ENCODE data around the gene DXO. TPM values are rescaled to one million over a fixed set of nuclear protein-coding genes. Genes with fewer than 3 reads are reported as not detected.

DXO gene
- polyA plus RNA-seq, 1 donor from 2014 or later = 20.0 TPM

DNA sequence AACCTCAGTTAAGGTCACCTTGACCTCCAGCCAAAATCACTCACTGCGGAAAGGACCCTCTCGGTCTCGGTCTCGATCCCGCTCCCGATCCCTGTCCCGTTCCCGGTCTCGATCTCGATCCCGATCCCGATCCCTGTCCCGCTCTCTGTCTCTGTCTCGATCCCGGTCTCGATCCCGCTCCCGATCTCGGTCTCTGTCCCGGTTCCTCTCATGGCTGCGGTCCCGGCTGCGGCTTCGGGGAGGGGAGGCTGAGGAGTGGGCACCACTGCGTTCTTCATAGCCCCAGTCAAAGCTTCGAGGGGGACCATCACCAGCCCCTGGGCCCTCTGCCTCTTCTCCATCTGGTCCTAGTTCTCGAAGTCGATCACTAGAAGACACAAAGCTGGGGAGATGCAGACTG lies 17.4 kb downstream of the DXO start:
- Histone ChIP-seq H4K20me1 (ENCODE audit: insufficient read depth) (no peaks in the 10 kb centered on the region), H3F3A (ENCODE audit: insufficient read depth, low read length, poor library complexity, severe bottlenecking) (no peaks in the 10 kb centered on the region), H2AFZ (ENCODE audit: low read depth, low read length) (no peak overlapping the region), H3K79me2 (replicated peaks; ENCODE audit: insufficient read depth, low read length) (peaks cover 19% of the 10 kb centered on the region), H3K9me2 (ENCODE audit: insufficient read depth, low read length) (no peaks in the 10 kb centered on the region), H3K9me3 (ENCODE audit: low read length) (no peaks in the 10 kb centered on the region), H3K9ac (ENCODE audit: low read length) (no peak overlapping the region), H3K36me3 (ENCODE audit: insufficient read depth, low read length) (no peaks in the 10 kb centered on the region), H3K4me2 (ENCODE audit: low read length) (no peak overlapping the region), H3K4me3 (ENCODE audit: low read length) (no peak overlapping the region), H3K27ac (ENCODE audit: low read length) (no peak overlapping the region), H3K27me3 (ENCODE audit: insufficient read depth, low read depth, low read length) (no peaks in the 10 kb centered on the region)
- TF ChIP-seq RAD21 (conservative IDR thresholded peaks at IDR 0.05) (no peak), EP300 (conservative IDR thresholded peaks at IDR 0.05; ENCODE audit: poor library complexity, severe bottlenecking) (no peak), MXI1 (conservative IDR thresholded peaks at IDR 0.05; ENCODE audit: poor library complexity, severe bottlenecking) (no peak), EZH2 (IDR thresholded peaks at IDR 0.05; ENCODE audit: borderline replicate concordance, insufficient read depth, low read length, poor library complexity, severe bottlenecking) (no peak), SMC3 (conservative IDR thresholded peaks at IDR 0.05; ENCODE audit: poor library complexity) (no peak)

DNA sequence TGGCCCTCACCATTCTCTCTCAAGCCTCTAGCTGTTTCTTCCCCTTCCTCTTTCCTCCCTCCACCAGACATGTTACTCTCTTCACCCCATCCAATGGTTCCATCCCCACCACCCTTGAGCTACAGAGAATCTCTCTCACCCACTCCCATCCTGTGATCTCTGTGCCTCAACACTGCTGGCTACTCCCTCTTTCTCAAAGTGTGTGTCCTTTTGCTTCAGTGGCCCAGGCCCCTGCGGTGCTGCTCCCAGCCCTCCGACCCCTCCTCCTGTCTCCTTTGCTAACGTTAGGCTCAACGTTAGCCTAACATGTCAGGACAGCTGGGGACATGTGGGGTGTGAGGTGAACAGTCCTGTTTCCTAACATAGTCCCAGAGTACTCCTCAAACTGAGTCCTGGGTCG lies 19.0 kb downstream of the DXO start:
- no peak for TF ChIP-seq MXI1 (conservative IDR thresholded peaks at IDR 0.05; ENCODE audit: poor library complexity, severe bottlenecking)
- no peak for TF ChIP-seq TAF1 (IDR thresholded peaks at IDR 0.05; ENCODE audit: low read depth)
- no peak for TF ChIP-seq EP300 (conservative IDR thresholded peaks at IDR 0.05; ENCODE audit: poor library complexity, severe bottlenecking)
- no peak for TF ChIP-seq EZH2 (IDR thresholded peaks at IDR 0.05; ENCODE audit: borderline replicate concordance, insufficient read depth, low read length, poor library complexity, severe bottlenecking)
- TF ChIP-seq POLR2AphosphoS5 (IDR thresholded peaks at IDR 0.05) = no peak
- TF ChIP-seq REST (IDR thresholded peaks at IDR 0.05; ENCODE audit: borderline replicate concordance) = no peak
- TF ChIP-seq, protein P1, sequence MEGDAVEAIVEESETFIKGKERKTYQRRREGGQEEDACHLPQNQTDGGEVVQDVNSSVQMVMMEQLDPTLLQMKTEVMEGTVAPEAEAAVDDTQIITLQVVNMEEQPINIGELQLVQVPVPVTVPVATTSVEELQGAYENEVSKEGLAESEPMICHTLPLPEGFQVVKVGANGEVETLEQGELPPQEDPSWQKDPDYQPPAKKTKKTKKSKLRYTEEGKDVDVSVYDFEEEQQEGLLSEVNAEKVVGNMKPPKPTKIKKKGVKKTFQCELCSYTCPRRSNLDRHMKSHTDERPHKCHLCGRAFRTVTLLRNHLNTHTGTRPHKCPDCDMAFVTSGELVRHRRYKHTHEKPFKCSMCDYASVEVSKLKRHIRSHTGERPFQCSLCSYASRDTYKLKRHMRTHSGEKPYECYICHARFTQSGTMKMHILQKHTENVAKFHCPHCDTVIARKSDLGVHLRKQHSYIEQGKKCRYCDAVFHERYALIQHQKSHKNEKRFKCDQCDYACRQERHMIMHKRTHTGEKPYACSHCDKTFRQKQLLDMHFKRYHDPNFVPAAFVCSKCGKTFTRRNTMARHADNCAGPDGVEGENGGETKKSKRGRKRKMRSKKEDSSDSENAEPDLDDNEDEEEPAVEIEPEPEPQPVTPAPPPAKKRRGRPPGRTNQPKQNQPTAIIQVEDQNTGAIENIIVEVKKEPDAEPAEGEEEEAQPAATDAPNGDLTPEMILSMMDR (IDR thresholded peaks at IDR 0.05; ENCODE audit: poor library complexity, severe bottlenecking) = no peak
- no peak for TF ChIP-seq SMC3 (conservative IDR thresholded peaks at IDR 0.05; ENCODE audit: poor library complexity)
- no peak for TF ChIP-seq RAD21 (conservative IDR thresholded peaks at IDR 0.05)

More for the DNA sequence above, 19.0 kb downstream of the DXO start:
- no peak overlapping the region for H3K4me2 ChIP-seq (ENCODE audit: low read length)
- H3K27me3 ChIP-seq (ENCODE audit: insufficient read depth, low read depth, low read length) = no peaks in the 10 kb centered on the region
- no peaks in the 10 kb centered on the region for H3F3A ChIP-seq (ENCODE audit: insufficient read depth, low read length, poor library complexity, severe bottlenecking)
- H3K36me3 ChIP-seq (ENCODE audit: insufficient read depth, low read length) = no peaks in the 10 kb centered on the region
- H4K20me1 ChIP-seq (ENCODE audit: insufficient read depth) = no peaks in the 10 kb centered on the region
- H3K9me3 ChIP-seq (ENCODE audit: low read length) = no peaks in the 10 kb centered on the region
- peaks cover 6% of the 10 kb centered on the region for H3K79me2 ChIP-seq (replicated peaks; ENCODE audit: insufficient read depth, low read length)
- no peak overlapping the region for H3K27ac ChIP-seq (ENCODE audit: low read length)
- H2AFZ ChIP-seq (ENCODE audit: low read depth, low read length) = no peak overlapping the region
- H3K9me2 ChIP-seq (ENCODE audit: insufficient read depth, low read length) = no peaks in the 10 kb centered on the region
- no peak overlapping the region for H3K9ac ChIP-seq (ENCODE audit: low read length)
- H3K4me3 ChIP-seq (ENCODE audit: low read length) = no peak overlapping the region

Data from neural cell (in vitro differentiated cells).